Measurements from ENCODE around the gene ATP6V1G2.

DNA sequence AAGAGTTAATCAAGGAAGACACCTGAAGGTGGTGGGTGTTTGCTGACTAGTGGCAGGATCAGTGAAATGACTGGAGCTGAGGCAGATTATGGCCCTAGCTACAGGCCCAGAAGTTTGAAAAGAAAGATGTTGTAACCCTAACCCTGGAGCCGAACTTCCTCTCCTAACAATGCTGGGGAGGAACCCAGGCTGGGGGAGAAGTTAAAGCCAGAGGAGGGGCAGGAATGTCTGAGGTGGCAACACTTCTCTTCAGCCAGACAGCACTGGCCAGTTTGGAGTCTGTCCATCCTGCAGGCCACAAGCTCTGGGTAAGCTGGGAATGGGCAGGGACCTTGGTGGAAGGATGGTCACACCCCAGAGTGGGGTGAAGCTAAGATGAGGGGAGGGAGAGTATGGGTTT lies 39.6 kb upstream of the ATP6V1G2 start, which contains the start of gene LST1:
- TF ChIP-seq, protein P1, sequence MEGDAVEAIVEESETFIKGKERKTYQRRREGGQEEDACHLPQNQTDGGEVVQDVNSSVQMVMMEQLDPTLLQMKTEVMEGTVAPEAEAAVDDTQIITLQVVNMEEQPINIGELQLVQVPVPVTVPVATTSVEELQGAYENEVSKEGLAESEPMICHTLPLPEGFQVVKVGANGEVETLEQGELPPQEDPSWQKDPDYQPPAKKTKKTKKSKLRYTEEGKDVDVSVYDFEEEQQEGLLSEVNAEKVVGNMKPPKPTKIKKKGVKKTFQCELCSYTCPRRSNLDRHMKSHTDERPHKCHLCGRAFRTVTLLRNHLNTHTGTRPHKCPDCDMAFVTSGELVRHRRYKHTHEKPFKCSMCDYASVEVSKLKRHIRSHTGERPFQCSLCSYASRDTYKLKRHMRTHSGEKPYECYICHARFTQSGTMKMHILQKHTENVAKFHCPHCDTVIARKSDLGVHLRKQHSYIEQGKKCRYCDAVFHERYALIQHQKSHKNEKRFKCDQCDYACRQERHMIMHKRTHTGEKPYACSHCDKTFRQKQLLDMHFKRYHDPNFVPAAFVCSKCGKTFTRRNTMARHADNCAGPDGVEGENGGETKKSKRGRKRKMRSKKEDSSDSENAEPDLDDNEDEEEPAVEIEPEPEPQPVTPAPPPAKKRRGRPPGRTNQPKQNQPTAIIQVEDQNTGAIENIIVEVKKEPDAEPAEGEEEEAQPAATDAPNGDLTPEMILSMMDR (IDR thresholded peaks at IDR 0.05; ENCODE audit: borderline replicate concordance, extremely low read depth, low read length, poor library complexity, severe bottlenecking): no peak
- no peak for TF ChIP-seq EZH2 (IDR thresholded peaks at IDR 0.05; ENCODE audit: borderline replicate concordance, low read depth, low read length, severe bottlenecking)

Data from DND-41 (cell line).